GM15510 (cell line): ENCODE results near the gene FRAT2.

ENCODE experiments used
- POLR2A ChIP-seq: IDR thresholded peaks from 3 replicates; pipeline ENCODE4 v1.6.1; 2011; ENCODE audit warnings: borderline replicate concordance; ENCODE audit not compliant: insufficient read length; ENCODE audit errors: extremely low read depth

FRAT2 gene

DNA sequence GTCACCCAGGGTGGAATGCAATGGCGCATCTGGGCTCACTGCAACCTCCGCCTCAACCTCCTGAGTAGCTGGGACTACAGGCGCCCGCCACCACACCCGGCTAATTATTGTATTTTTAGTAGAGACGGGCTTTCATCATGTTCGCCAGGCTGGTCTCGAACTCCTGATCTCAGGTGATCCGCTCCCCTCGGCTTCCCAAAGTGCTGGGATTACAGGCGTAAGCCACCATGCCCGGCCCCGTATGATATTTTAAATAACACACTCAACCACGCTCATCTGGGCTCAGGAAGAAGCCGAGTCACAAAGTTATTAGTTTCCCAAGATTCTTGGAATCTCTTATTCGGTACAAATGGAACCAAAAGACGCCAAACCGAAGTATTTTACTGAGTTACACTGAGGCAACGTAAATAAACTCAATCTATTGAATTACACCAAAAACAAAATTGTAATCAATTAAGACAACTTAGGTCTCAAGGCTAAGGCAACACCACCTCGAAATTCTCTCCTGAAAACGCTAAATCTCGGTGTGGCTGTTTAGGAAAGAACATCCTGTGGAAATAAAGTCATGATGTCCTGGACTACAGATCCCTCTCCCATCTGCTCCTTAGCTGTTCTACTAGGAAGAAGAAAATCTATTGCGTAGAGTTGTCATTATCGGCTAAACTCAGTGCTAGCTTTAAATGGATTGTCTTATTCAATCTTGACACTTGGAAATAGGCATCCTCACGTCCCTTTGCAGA is 43.0 kb downstream of the FRAT2 start:
- no peak for TF ChIP-seq POLR2A
